Calu3 (cell line): Measurements from ENCODE around the gene SKAP2. TPM values are rescaled to one million over a fixed set of nuclear protein-coding genes. Genes with fewer than 3 reads are reported as not detected.

Source experiments
- BruUV-seq: library from RNA; stranded (reverse); fragments of 400-500 nt; replicated peaks from 2 replicates; lab custom pipeline; 2021; lab: Mats Ljungman, UMichigan
- CTCF ChIA-PET: fragments of 300-600 bp; sonication (Branson Sonifier 250); formaldehyde crosslinking; loops from one replicate; lab custom pipeline; 2022; ENCODE audit warnings: antibody characterized with exemption; lab: Charles Lee
- DNase-seq: peaks from one replicate; pipeline ENCODE4 v3.0.0; 2022
- H3K27ac Mint-ChIP-seq: one replicate; pipeline ENCODE4 v1.8.0; 2022; ENCODE audit warnings: mixed read lengths; ENCODE audit not compliant: unreplicated experiment
- H3K27me3 Mint-ChIP-seq: one replicate; pipeline ENCODE4 v1.8.0; 2022; ENCODE audit warnings: mixed read lengths; ENCODE audit not compliant: unreplicated experiment
- H3K36me3 Mint-ChIP-seq: one replicate; pipeline ENCODE4 v1.8.0; 2022; ENCODE audit warnings: mild to moderate bottlenecking, moderate library complexity, mixed read lengths; ENCODE audit not compliant: insufficient read depth, unreplicated experiment
- H3K4me1 Mint-ChIP-seq: one replicate; pipeline ENCODE4 v1.8.0; 2022; ENCODE audit warnings: mild to moderate bottlenecking, low read depth, mixed read lengths; ENCODE audit not compliant: unreplicated experiment
- H3K4me3 Mint-ChIP-seq: one replicate; pipeline ENCODE4 v1.8.0; 2022; ENCODE audit warnings: mild to moderate bottlenecking, low read depth, moderate library complexity, mixed read lengths; ENCODE audit not compliant: unreplicated experiment
- H3K9me3 Mint-ChIP-seq: one replicate; pipeline ENCODE4 v1.8.0; 2022; ENCODE audit warnings: low read depth, mixed read lengths; ENCODE audit not compliant: unreplicated experiment
- CTCF ChIP-seq: fragments of 200-600 bp; IDR thresholded peaks from one replicate; pipeline ENCODE4 v1.8.0; 2022; ENCODE audit warnings: antibody characterized with exemption; ENCODE audit not compliant: unreplicated experiment
- intact Hi-C: fragments of 100-400 bp; cut with micrococcal nuclease; formaldehyde crosslinking; loops from one replicate; pipeline ENCODE4 v1.10.0; 2022; ENCODE audit not compliant: unreplicated experiment
- total RNA-seq: library from RNA; stranded (reverse); gene quantifications from 2 replicates; pipeline ENCODE4 v1.2.3, GENCODE V29; 2022

The SKAP2 gene
- total RNA-seq, 1 experiment from 2014 or later = 83.1 TPM

DNA sequence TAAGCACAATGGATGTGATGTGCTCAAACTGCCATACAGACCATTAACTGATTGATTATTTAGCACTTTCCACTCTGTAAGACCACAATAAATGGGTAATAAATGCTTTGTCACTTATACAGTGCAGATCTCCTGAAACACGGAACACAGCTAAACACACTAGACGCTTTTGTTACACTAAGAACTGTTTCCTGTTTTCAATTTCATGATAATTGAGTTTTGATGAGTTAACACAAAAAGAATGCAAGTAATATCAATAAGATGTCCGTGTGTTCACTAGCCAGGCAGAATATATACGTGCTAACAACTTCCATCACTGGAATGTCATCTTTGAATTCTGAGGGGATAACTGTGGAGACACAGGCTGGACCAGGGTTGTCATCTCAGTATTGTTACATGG lies 178.8 kb downstream of the SKAP2 start:
- Mint-ChIP-seq H3K9me3 (no peaks in the 10 kb centered on the region), H3K4me1 (no peaks in the 10 kb centered on the region), H3K27me3 (no peaks in the 10 kb centered on the region), H3K36me3 (no peaks in the 10 kb centered on the region), H3K4me3 (no peak overlapping the region), H3K27ac (no peak overlapping the region)
- no TSS peak for BruUV-seq
- CTCF ChIA-PET = no interaction called here
- intact Hi-C loops = loop anchor here (1.0 kb wide), 1 partner anchor 476 kb away; no protein-coding TSS in a partner anchor
- no peak for DNase-seq
- no peak for TF ChIP-seq CTCF

GRCh38 chr7:26684447-26684846 lies 179.9 kb downstream of the SKAP2 start:
- no TSS peak for BruUV-seq
- Mint-ChIP-seq H3K27me3 (no peaks in the 10 kb centered on the region), H3K27ac (no peak overlapping the region), H3K9me3 (no peaks in the 10 kb centered on the region), H3K36me3 (no peaks in the 10 kb centered on the region), H3K4me1 (no peaks in the 10 kb centered on the region), H3K4me3 (no peak overlapping the region)
- TF ChIP-seq CTCF = no peak
- intact Hi-C loops = no loop called here
- CTCF ChIA-PET = no interaction called here
- DNase-seq = no peak

- Mint-ChIP-seq H3K36me3 (no peaks in the 10 kb centered on the region), H3K4me3 (no peak overlapping the region), H3K27me3 (no peaks in the 10 kb centered on the region), H3K9me3 (no peaks in the 10 kb centered on the region), H3K4me1 (no peaks in the 10 kb centered on the region), H3K27ac (no peak overlapping the region)
- no TSS peak for BruUV-seq
- TF ChIP-seq CTCF = no peak
- CTCF ChIA-PET = interaction anchor here (1.0 to 2.7 kb wide), 3 partner anchors 20 to 478 kb away, joined by 3 to 31 read pairs (median 5); no protein-coding TSS in a partner anchor
- intact Hi-C loops = no loop called here
- DNase-seq = no peak
These were observed 181.1 kb downstream of the SKAP2 start for GRCh38 chr7:26683277-26683676.

GRCh38 chr7:26681819-26682418 lies 182.5 kb downstream of the SKAP2 start:
- H3K4me1 Mint-ChIP-seq = no peaks in the 10 kb centered on the region
- peak; percentile 66 for TF ChIP-seq CTCF
- intact Hi-C loops = loop anchor here (1.0 kb wide), 1 partner anchor 479 kb away; no protein-coding TSS in a partner anchor
- H3K9me3 Mint-ChIP-seq = no peaks in the 10 kb centered on the region
- no peak overlapping the region for H3K4me3 Mint-ChIP-seq
- H3K36me3 Mint-ChIP-seq = no peaks in the 10 kb centered on the region
- peak; percentile 34 for DNase-seq
- CTCF ChIA-PET = interaction anchor here (0.6 to 2.7 kb wide), 10 partner anchors 14 to 1048 kb away, joined by 3 to 31 read pairs (median 4); no protein-coding TSS in a partner anchor
- no TSS peak for BruUV-seq
- H3K27me3 Mint-ChIP-seq = no peaks in the 10 kb centered on the region
- no peak overlapping the region for H3K27ac Mint-ChIP-seq
